ENCODE data around the gene SPPL2B. TPM values are rescaled to one million over a fixed set of nuclear protein-coding genes. Genes with fewer than 3 reads are reported as not detected.

Gene SPPL2B
- total RNA-seq, 4 donors from 2014 or later: 14.3 to 58.5 (median 31.5) TPM

DNA sequence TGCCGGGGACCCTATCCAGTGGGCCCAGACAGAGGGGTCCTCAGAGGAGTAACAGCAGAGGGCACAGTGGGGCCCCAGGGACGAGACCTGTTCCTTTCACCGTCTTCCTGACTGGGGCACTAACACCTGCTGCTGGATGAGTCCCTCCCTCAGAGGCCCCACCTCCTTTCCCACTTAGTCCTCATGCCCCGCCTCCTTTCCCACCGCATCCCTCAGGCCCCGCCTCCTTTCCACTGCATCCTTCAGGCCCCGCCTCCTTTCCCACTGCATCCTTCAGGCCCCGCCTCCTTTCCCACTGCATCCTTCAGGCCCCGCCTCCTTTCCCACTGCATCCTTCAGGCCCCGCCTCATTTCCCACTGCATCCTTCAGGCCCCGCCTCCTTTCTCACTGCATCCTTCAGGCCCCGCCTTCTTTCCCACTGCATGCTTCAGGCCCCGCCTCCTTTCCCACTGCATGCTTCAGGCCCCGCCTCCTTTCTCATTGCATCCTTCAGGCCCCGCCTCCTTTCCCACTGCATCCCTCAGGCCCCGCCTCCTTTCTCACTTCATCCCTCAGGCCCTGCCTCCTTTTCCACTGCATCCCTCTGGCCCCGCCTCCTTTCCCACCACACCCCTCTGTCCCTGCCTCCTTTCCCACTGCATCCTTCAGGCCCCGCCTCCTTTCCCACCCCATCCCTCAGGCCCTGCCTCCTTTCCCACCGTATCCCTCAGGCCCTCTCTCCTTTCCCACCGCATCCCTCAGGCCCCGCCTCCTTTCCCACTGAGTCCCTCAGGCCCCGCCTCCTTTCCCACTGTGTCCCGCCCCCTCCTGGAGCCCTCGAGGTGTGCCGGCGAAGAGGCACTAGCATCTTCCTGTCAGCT lies 6.7 kb downstream of the SPPL2B start:
- intact Hi-C loops (cut with DNase I; ENCODE audit: low total_unique reads): no loop called here
- H3K4me1 ChIP-seq: peaks cover 0 to 6% of the 10 kb centered on the region in 2 donors
- TF ChIP-seq POLR2A (IDR thresholded peaks at IDR 0.05): no peak
- TF ChIP-seq, protein P1, sequence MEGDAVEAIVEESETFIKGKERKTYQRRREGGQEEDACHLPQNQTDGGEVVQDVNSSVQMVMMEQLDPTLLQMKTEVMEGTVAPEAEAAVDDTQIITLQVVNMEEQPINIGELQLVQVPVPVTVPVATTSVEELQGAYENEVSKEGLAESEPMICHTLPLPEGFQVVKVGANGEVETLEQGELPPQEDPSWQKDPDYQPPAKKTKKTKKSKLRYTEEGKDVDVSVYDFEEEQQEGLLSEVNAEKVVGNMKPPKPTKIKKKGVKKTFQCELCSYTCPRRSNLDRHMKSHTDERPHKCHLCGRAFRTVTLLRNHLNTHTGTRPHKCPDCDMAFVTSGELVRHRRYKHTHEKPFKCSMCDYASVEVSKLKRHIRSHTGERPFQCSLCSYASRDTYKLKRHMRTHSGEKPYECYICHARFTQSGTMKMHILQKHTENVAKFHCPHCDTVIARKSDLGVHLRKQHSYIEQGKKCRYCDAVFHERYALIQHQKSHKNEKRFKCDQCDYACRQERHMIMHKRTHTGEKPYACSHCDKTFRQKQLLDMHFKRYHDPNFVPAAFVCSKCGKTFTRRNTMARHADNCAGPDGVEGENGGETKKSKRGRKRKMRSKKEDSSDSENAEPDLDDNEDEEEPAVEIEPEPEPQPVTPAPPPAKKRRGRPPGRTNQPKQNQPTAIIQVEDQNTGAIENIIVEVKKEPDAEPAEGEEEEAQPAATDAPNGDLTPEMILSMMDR (IDR thresholded peaks at IDR 0.05): no peak

DNA sequence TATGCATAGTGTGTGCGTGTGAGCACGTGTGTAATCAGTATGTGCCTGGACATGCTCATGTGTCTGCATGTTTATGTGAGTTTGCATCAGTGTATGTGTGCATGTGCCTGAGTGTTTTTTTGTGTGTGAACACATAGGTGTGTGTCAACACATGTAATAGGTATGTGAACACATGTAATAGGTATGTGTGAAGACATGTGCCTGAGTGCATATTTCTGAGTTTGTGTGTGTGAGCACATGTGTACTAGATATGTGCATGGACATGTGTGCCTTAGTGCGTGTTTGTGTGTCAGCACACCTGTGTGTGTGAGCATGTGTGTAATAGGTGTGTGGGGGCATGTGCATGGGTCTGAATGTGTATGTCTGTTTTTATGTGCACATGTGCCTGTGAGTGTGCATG lies 7.4 kb downstream of the SPPL2B start:
- Histone ChIP-seq H3K27ac (no peak overlapping the region), H3K27me3 (no peaks in the 10 kb centered on the region), H3K4me3 (no peak overlapping the region), H3K36me3 (no peaks in the 10 kb centered on the region), H3K4me1 (peaks cover 0 to 6% of the 10 kb centered on the region in 2 donors), H3K9me3 (no peaks in the 10 kb centered on the region)
- TF ChIP-seq, protein P1 (IDR thresholded peaks at IDR 0.05): no peak
- intact Hi-C loops (cut with DNase I; ENCODE audit: low total_unique reads): no loop called here
- no peak for DNase-seq

More for the DNA sequence above, 6.7 kb downstream of the SPPL2B start:
- Histone ChIP-seq H3K27ac (no peak overlapping the region), H3K4me3 (no peak overlapping the region), H3K36me3 (no peaks in the 10 kb centered on the region), H3K9me3 (no peaks in the 10 kb centered on the region), H3K27me3 (no peaks in the 10 kb centered on the region)
- DNase-seq: no peak

DNA sequence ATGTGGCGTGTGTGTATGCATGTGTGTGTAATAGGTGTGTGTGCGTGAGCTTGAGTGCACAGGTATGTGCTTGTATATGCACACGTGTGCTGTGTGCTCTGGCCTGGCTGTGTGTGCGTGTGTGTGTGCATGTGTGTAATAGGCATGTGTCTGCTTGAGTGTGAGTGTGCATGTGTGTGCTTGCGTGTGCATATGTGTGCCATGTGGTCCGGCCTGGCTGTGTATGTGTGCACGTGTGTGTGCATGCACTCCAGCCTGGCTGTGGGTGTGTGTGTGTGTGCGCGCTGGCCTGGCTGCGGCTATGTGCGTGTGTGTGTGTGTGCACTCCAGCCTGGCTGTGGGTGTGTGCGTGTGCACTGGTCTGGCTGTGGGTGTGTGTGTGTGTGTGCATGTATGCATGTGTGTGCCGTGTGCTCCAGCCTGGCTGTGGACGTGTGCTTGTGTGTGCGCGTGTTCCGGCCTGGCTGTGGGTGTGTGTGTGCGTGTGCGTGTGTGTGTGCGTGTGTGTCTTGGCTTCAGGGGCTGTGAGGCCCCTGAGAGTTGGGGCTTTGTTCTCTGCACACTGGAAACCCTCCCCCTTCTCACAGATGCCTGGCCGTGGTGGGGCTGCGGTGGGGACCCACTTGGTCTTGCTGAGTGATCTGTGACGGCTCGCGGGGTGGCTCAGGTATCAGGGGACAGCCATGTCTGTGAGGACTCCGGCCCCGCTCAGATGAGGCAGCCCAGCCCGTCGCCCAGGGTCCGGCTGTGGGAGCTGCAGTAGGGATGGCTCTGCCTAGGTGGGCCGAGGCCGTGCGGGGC lies 8.2 kb downstream of the SPPL2B start:
- Histone ChIP-seq H3K27ac (peak overlapping the region in 1 of 2 donors; percentile 42), H3K9me3 (no peaks in the 10 kb centered on the region), H3K4me3 (no peak overlapping the region), H3K4me1 (peaks cover 0 to 6% of the 10 kb centered on the region in 2 donors), H3K27me3 (no peaks in the 10 kb centered on the region), H3K36me3 (no peaks in the 10 kb centered on the region)
- TF ChIP-seq POLR2A (IDR thresholded peaks at IDR 0.05): no peak
- TF ChIP-seq, protein P1 (IDR thresholded peaks at IDR 0.05): no peak
- intact Hi-C loops (cut with DNase I; ENCODE audit: low total_unique reads): no loop called here
- no peak for DNase-seq

DNA sequence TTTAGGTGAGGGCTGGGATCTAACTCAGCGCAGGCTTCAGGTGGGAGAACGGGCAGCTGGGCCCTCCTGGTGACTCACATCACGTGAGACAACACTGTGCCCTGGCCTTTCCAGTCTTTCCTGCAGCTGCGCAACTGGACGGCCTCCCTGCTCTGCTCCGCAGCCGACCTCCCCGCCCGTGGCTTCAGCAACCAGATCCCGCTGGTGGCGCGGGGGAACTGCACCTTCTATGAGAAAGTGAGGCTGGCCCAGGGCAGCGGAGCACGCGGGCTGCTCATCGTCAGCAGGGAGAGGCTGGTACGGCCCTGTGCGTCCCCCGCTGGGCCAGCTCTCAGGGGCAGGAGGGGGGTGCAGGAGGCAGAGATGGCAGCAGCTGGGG lies 8.8 kb downstream of the SPPL2B start:
- no peak for TF ChIP-seq POLR2A (IDR thresholded peaks at IDR 0.05)
- TF ChIP-seq, protein P1 (IDR thresholded peaks at IDR 0.05): peak in 2 of 4 experiments; percentile 28 to 29
- Histone ChIP-seq H3K36me3 (no peaks in the 10 kb centered on the region), H3K4me3 (no peak overlapping the region), H3K9me3 (no peaks in the 10 kb centered on the region), H3K27me3 (no peaks in the 10 kb centered on the region), H3K4me1 (peaks cover 0 to 4% of the 10 kb centered on the region in 2 donors), H3K27ac (peak overlapping the region in 1 of 2 donors; percentile 42)
- intact Hi-C loops (cut with DNase I; ENCODE audit: low total_unique reads): no loop called here
- peak; percentile 41 to 64 for DNase-seq

Data from uterus (tissue), 4 donors.